ENCODE measurements around the gene TSSC4.

DNA sequence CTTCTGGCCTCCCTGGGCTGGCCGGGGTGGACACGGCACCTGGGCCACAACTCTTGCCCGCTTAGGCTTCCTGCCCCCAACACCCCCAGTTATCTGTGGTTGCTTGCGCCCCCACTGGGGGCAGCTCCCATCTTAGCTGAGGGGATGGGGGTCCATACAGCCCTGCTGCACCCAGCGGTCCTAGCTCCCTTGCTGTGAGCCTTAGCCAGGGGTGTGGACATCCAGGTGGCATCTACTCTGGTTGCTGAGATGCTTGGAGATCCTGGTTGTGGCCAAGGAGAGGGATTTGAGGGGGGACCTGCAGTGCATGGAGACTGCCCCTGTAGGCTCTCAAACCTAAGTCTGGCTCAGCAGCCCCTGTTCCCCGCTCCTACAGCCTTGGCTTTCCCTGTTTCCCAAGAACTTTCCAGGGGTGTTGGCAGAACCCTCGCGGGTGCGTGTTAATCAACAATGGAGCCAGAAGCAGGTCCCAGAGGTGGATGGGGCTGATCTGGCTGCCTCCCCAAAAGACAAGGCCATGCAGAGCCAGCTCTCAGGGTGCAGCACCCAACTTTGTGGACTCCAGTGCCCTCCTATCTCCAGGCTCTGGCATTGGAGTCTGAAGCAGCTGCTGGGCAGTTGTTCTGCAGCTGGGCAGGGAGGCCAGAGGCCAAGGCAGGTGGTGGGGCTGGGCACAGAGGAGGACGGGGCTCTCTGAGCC lies 47.6 kb downstream of the TSSC4 start:
- TF ChIP-seq ZFX (CRISPR knock-in tag; IDR thresholded peaks at IDR 0.05), result no peak
- TF ChIP-seq TAF1 (IDR thresholded peaks at IDR 0.05; ENCODE audit: control insufficient read depth, extremely low read depth, insufficient read depth, low read length, severe bottlenecking), result no peak
- no peak for TF ChIP-seq TCF7 (IDR thresholded peaks at IDR 0.05; ENCODE audit: borderline replicate concordance)
- no peak for TF ChIP-seq MAFF (IDR thresholded peaks at IDR 0.05; ENCODE audit: low read length)
- no peak for TF ChIP-seq NR4A1 (CRISPR knock-in tag; IDR thresholded peaks at IDR 0.05)
- no peak for TF ChIP-seq NR4A1 (tag; IDR thresholded peaks at IDR 0.05)

Measured in K562 (cell line).